PC-3 (cell line): ENCODE measurements around the gene MUC3A. TPM values are rescaled to one million over a fixed set of nuclear protein-coding genes. Genes with fewer than 3 reads are reported as not detected.
"Not testable (repeated sequence)": the region's sequence is repeated elsewhere in the genome, so short reads cannot be mapped to it uniquely, and the experiment has no call there.

Experiments
- ATAC-seq: fragments of 200-7000 bp; cut with Tn5 transposase; 2 replicates; pipeline ENCODE4 v1.9.1; 2020; ENCODE audit warnings: mild to moderate bottlenecking, moderate library complexity
- BruUV-seq: library from RNA; stranded (reverse); fragments of 400-500 nt; replicated peaks from 2 replicates; lab custom pipeline; 2021; lab: Mats Ljungman, UMichigan
- CTCF ChIA-PET: fragments of 300-600 bp; sonication (Branson Sonifier 250); formaldehyde crosslinking; loops from one replicate; lab custom pipeline; 2022; ENCODE audit warnings: antibody characterized with exemption; lab: Charles Lee
- POLR2A ChIA-PET: fragments of 300-600 bp; sonication (Branson Sonifier 250); formaldehyde crosslinking; loops from one replicate; lab custom pipeline; 2022; ENCODE audit warnings: antibody characterized with exemption; ENCODE audit not compliant: unreplicated experiment; lab: Charles Lee
- DNase-seq: peaks from one replicate; pipeline ENCODE4 v3.0.0-alpha.2; 2015
- H2AFZ ChIP-seq: fragments of 300-600 bp; sonication (generic); 2 replicates; pipeline ENCODE4 v1.6.0; 2016; ENCODE audit warnings: antibody characterized with exemption, low read length
- H3F3A ChIP-seq: fragments of 300-600 bp; sonication (generic); one replicate; pipeline ENCODE4 v1.6.0; 2017; ENCODE audit warnings: antibody characterized with exemption, low read length, control low read depth, mild to moderate bottlenecking; ENCODE audit not compliant: unreplicated experiment
- H3K27ac ChIP-seq: fragments of 300-600 bp; sonication (generic); 2 replicates; pipeline ENCODE4 v1.5.1; 2016; ENCODE audit warnings: mild to moderate bottlenecking, low read length
- H3K27me3 ChIP-seq: fragments of 300-600 bp; sonication (generic); 2 replicates; pipeline ENCODE4 v1.6.1; 2016; ENCODE audit warnings: low read length, mixed read lengths
- H3K36me3 ChIP-seq: fragments of 300-600 bp; sonication (generic); 2 replicates; pipeline ENCODE4 v1.6.1; 2016; ENCODE audit warnings: low read depth, mixed run types, low read length, mixed read lengths
- H3K4me1 ChIP-seq: fragments of 300-600 bp; sonication (generic); 2 replicates; pipeline ENCODE4 v1.5.1; 2016; ENCODE audit warnings: low read length; ENCODE audit not compliant: insufficient read depth
- H3K4me2 ChIP-seq: fragments of 300-600 bp; sonication (generic); 2 replicates; pipeline ENCODE4 v1.6.0; 2016; ENCODE audit warnings: low read length
- H3K4me3 ChIP-seq: fragments of 300-600 bp; sonication (generic); 2 replicates; pipeline ENCODE4 v1.5.1; 2016; ENCODE audit warnings: mild to moderate bottlenecking, low read length, mixed read lengths
- H3K79me2 ChIP-seq: fragments of 300-600 bp; sonication (generic); 2 replicates; pipeline ENCODE4 v1.6.1; 2017; ENCODE audit warnings: low read length, mixed read lengths
- H3K9ac ChIP-seq: fragments of 300-600 bp; sonication (generic); 2 replicates; pipeline ENCODE4 v1.6.0; 2016; ENCODE audit warnings: mild to moderate bottlenecking, low read length
- H3K9me2 ChIP-seq: fragments of 300-600 bp; sonication (generic); replicated peaks from 2 replicates; pipeline ENCODE4 v1.6.1; 2016; ENCODE audit warnings: mixed run types, low read length, mixed read lengths
- H3K9me3 ChIP-seq: fragments of 300-600 bp; sonication (generic); 2 replicates; pipeline ENCODE4 v1.6.1; 2016; ENCODE audit warnings: low read length, mixed read lengths
- H4K20me1 ChIP-seq: fragments of 300-600 bp; sonication (generic); 2 replicates; pipeline ENCODE4 v1.6.1; 2016; ENCODE audit warnings: low read length, mixed read lengths
- CTCF ChIP-seq: fragments of 300-600 bp; sonication (generic); conservative IDR thresholded peaks from 2 replicates; pipeline ENCODE4 v1.5.1; 2017; ENCODE audit warnings: antibody characterized with exemption, low read depth, mild to moderate bottlenecking, low read length
- EZH2 ChIP-seq: fragments of 300-600 bp; sonication (generic); IDR thresholded peaks from one replicate; pipeline ENCODE4 v1.6.1; 2017; ENCODE audit warnings: antibody characterized with exemption, mild to moderate bottlenecking, low read length; ENCODE audit not compliant: unreplicated experiment
- EZH2phosphoT487 ChIP-seq: fragments of 300-600 bp; sonication (generic); IDR thresholded peaks from 2 replicates; pipeline ENCODE4 v1.6.1; 2018; ENCODE audit warnings: mild to moderate bottlenecking, antibody characterized with exemption, low read length, borderline replicate concordance
- intact Hi-C: fragments of 100-400 bp; cut with micrococcal nuclease; formaldehyde crosslinking; loops from 2 replicates; pipeline ENCODE4 v1.9.0; 2023
- total RNA-seq: library from RNA; depleted of rRNA; stranded (reverse); fragments of >200 nt; gene quantifications from 2 replicates; pipeline ENCODE4 v1.2.3, GENCODE V29; 2014

The MUC3A gene
- total RNA-seq, 1 experiment from 2014 or later = 0.11 TPM

DNA sequence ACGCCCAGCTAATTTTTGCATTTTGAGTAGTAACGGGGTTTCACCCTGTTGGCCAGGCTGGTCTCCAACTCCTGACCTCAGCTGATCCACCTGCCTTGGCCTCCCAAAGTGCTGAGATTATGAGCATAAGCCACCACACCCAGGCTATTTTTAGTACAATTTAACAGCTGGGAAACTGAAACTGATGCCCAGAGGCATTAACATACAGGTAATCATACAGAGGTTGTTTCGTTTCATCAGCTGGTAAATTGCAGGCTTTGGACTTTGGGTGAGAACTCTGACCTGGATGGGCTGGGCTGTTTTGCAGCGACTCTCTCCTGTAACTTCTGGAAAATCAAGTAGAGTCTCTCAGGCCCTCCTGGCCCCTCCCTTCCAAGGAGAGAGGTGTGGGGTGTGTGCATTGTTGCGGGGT, 47.4 kb upstream of the MUC3A start:
- intact Hi-C loops = no loop called here
- no peaks in the 10 kb centered on the region for H3F3A ChIP-seq
- H3K4me2 ChIP-seq = no peak overlapping the region
- no peaks in the 10 kb centered on the region for H3K4me1 ChIP-seq
- H3K4me3 ChIP-seq = no peak overlapping the region
- no peaks in the 10 kb centered on the region for H3K27me3 ChIP-seq
- H4K20me1 ChIP-seq = no peaks in the 10 kb centered on the region
- DNase-seq (no peak), ATAC-seq (no peak)
- CTCF ChIA-PET = no interaction called here
- H3K79me2 ChIP-seq = no peaks in the 10 kb centered on the region
- no peak overlapping the region for H3K9ac ChIP-seq
- H3K9me3 ChIP-seq = no peaks in the 10 kb centered on the region
- POLR2A ChIA-PET = no interaction called here
- no peak overlapping the region for H3K27ac ChIP-seq
- TF ChIP-seq CTCF = no peak
- no peak for TF ChIP-seq EZH2phosphoT487
- no peak for TF ChIP-seq EZH2
- no peaks in the 10 kb centered on the region for H3K36me3 ChIP-seq
- H3K9me2 ChIP-seq = no peaks in the 10 kb centered on the region
- no TSS peak for BruUV-seq
- no peak overlapping the region for H2AFZ ChIP-seq

DNA sequence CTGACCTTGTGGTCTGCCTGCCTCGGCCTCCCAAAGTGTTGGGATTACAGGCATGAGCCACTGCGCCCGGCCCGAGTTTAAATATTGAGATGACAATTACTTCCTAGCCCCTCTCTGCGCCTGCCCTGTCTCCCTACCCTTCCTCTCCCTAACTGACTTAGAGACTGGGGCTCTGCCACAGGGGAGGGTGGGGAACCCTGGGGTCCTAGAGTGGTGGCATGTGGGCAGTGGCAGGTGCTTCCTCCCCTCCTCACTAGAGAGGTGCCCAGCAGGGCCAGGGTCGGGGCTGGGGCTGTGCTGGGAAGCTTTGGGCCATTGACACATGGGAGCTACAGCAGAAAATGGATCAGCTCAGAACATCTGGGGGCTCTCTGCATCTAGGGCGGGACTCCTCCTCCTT, 46.7 kb upstream of the MUC3A start:
- Histone ChIP-seq H3K9me2 (no peaks in the 10 kb centered on the region), H3K36me3 (no peaks in the 10 kb centered on the region), H3K4me3 (no peak overlapping the region), H2AFZ (no peak overlapping the region), H3F3A (no peaks in the 10 kb centered on the region), H3K4me2 (no peak overlapping the region), H3K9ac (no peak overlapping the region), H3K9me3 (no peaks in the 10 kb centered on the region), H3K27ac (no peak overlapping the region), H3K27me3 (no peaks in the 10 kb centered on the region), H3K4me1 (no peaks in the 10 kb centered on the region), H4K20me1 (no peaks in the 10 kb centered on the region), H3K79me2 (no peaks in the 10 kb centered on the region)
- ChIA-PET POLR2A (no interaction called here), CTCF (no interaction called here)
- no peak for ATAC-seq
- no peak for TF ChIP-seq EZH2
- TF ChIP-seq CTCF = no peak
- TF ChIP-seq EZH2phosphoT487 = no peak
- DNase-seq = no peak
- BruUV-seq = no TSS peak
- intact Hi-C loops = no loop called here

- ATAC-seq (no peak), DNase-seq (no peak)
- Histone ChIP-seq H3K79me2 (no peaks in the 10 kb centered on the region), H3K9me3 (no peaks in the 10 kb centered on the region), H3K9ac (no peak overlapping the region), H3K9me2 (no peaks in the 10 kb centered on the region), H3K4me2 (no peak overlapping the region), H3K27ac (no peak overlapping the region), H2AFZ (no peak overlapping the region), H3K27me3 (no peaks in the 10 kb centered on the region), H3K36me3 (no peaks in the 10 kb centered on the region), H4K20me1 (no peaks in the 10 kb centered on the region), H3K4me3 (no peak overlapping the region), H3K4me1 (no peaks in the 10 kb centered on the region), H3F3A (no peaks in the 10 kb centered on the region)
- ChIA-PET POLR2A (no interaction called here), CTCF (no interaction called here)
- BruUV-seq = no TSS peak
- intact Hi-C loops = no loop called here
- TF ChIP-seq CTCF (no peak), EZH2 (no peak), EZH2phosphoT487 (no peak)
Measured at GRCh38 chr7:100908512-100908911, 40.8 kb upstream of the MUC3A start.

- H3K9me3 ChIP-seq, POLR2A ChIA-PET, H3K9me2 ChIP-seq, DNase-seq, H3K79me2 ChIP-seq, H4K20me1 ChIP-seq, BruUV-seq, H3K4me3 ChIP-seq, H3K9ac ChIP-seq, H2AFZ ChIP-seq, H3K27me3 ChIP-seq, H3K36me3 ChIP-seq, H3K27ac ChIP-seq, intact Hi-C loops, H3F3A ChIP-seq, H3K4me2 ChIP-seq, CTCF ChIA-PET, H3K4me1 ChIP-seq, ATAC-seq: not testable (repeated sequence)
Measured at GRCh38 chr7:100910443-100910842, 38.9 kb upstream of the MUC3A start.
